ENCODE data around the gene GDF10.
A peak's percentile ranks its signal among the peaks of the same experiment; 100 is the strongest.

GDF10 gene

DNA sequence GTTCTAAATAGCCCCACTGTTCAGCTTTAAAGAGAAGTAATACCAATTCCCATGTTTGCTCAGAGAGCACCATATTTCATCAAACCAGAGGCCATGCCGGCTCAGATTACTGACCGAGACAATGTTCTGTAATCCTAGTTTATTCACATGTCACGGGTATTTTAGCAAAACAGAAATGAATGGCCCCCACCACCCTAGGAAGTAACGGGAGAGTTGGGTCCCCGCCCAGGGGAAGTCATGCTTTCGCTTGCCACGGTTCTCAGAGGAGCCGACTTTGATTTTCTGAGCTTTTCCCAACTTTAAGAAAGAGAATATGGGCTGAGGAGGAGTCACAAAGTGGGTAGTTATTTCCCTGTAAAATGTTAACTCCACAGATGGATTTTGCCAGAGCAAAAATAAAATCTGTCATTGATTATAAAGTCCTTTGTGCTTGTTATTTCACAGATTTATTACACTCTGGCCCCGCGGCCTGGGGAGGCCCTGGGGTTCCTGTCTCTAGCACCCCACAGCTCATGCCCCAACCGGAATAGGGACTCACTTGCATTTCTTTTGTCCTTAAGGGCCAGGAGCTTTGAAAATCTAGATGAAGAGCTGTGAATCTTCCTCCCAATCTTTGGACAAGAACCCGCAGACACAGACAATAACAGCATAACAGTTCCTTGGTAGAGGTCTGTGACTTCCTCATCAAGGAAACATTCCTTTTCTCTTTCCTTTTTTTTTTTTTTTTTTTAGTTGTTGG, 3.7 kb upstream of the GDF10 start:
- Histone ChIP-seq H3K4me2 (ENCODE audit: low read depth, low read length, poor library complexity, severe bottlenecking) (no peak overlapping the region), H3K27me3 (ENCODE audit: insufficient read depth, low read length, poor library complexity, severe bottlenecking) (no peaks in the 10 kb centered on the region), H3K4me3 (ENCODE audit: low read length, poor library complexity, severe bottlenecking) (no peak overlapping the region), H3F3A (ENCODE audit: low read depth) (no peaks in the 10 kb centered on the region), H3K9me3 (ENCODE audit: insufficient read depth, low read depth, low read length) (no peaks in the 10 kb centered on the region), H4K20me1 (ENCODE audit: insufficient read depth, low read length, poor library complexity, severe bottlenecking) (no peaks in the 10 kb centered on the region), H3K36me3 (ENCODE audit: insufficient read depth, low read length) (no peaks in the 10 kb centered on the region), H3K79me2 (ENCODE audit: insufficient read depth, low read length) (no peaks in the 10 kb centered on the region), H2AFZ (ENCODE audit: low read length) (no peak overlapping the region), H3K9ac (ENCODE audit: low read depth, low read length, poor library complexity, severe bottlenecking) (no peak overlapping the region), H3K4me1 (ENCODE audit: insufficient read depth, low read length, poor library complexity, severe bottlenecking) (peaks cover 10% of the 10 kb centered on the region), H3K9me2 (replicated peaks; ENCODE audit: low read depth, low read length) (no peaks in the 10 kb centered on the region)
- TF ChIP-seq, protein P1, sequence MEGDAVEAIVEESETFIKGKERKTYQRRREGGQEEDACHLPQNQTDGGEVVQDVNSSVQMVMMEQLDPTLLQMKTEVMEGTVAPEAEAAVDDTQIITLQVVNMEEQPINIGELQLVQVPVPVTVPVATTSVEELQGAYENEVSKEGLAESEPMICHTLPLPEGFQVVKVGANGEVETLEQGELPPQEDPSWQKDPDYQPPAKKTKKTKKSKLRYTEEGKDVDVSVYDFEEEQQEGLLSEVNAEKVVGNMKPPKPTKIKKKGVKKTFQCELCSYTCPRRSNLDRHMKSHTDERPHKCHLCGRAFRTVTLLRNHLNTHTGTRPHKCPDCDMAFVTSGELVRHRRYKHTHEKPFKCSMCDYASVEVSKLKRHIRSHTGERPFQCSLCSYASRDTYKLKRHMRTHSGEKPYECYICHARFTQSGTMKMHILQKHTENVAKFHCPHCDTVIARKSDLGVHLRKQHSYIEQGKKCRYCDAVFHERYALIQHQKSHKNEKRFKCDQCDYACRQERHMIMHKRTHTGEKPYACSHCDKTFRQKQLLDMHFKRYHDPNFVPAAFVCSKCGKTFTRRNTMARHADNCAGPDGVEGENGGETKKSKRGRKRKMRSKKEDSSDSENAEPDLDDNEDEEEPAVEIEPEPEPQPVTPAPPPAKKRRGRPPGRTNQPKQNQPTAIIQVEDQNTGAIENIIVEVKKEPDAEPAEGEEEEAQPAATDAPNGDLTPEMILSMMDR (conservative IDR thresholded peaks at IDR 0.05; ENCODE audit: low read length): no peak
- TF ChIP-seq EZH2phosphoT487 (IDR thresholded peaks at IDR 0.05; ENCODE audit: borderline replicate concordance): no peak

DNA sequence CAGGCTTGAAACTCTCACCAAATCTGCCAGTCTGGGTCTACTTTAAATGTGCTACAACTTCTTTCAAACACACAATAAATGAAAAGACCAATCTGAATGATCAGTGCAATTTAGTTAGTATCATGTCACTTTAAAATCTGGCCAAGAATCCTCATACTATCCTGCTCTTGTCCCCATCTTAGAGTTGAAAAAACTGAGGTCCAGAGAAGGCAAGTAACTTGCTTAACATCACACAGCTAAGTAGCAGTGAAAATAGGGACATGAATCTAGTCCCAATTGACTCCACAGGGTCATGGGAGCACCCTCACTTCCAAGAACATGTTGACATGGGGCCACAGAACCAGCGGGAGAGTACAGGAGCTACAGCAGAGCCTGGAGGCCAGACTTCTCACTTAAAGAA, 3.1 kb upstream of the GDF10 start:
- no peak for TF ChIP-seq EZH2phosphoT487 (IDR thresholded peaks at IDR 0.05; ENCODE audit: borderline replicate concordance)
- TF ChIP-seq, protein P1 (conservative IDR thresholded peaks at IDR 0.05; ENCODE audit: low read length): no peak
- Histone ChIP-seq H3K4me1 (ENCODE audit: insufficient read depth, low read length, poor library complexity, severe bottlenecking) (peaks cover 16% of the 10 kb centered on the region), H2AFZ (ENCODE audit: low read length) (peak overlapping the region; percentile 72), H3K79me2 (ENCODE audit: insufficient read depth, low read length) (no peaks in the 10 kb centered on the region), H3K9ac (ENCODE audit: low read depth, low read length, poor library complexity, severe bottlenecking) (peak overlapping the region; percentile 19), H3K9me3 (ENCODE audit: insufficient read depth, low read depth, low read length) (no peaks in the 10 kb centered on the region), H3K4me2 (ENCODE audit: low read depth, low read length, poor library complexity, severe bottlenecking) (no peak overlapping the region), H3K9me2 (replicated peaks; ENCODE audit: low read depth, low read length) (no peaks in the 10 kb centered on the region), H3F3A (ENCODE audit: low read depth) (no peaks in the 10 kb centered on the region), H3K36me3 (ENCODE audit: insufficient read depth, low read length) (no peaks in the 10 kb centered on the region), H3K4me3 (ENCODE audit: low read length, poor library complexity, severe bottlenecking) (no peak overlapping the region), H4K20me1 (ENCODE audit: insufficient read depth, low read length, poor library complexity, severe bottlenecking) (no peaks in the 10 kb centered on the region), H3K27me3 (ENCODE audit: insufficient read depth, low read length, poor library complexity, severe bottlenecking) (no peaks in the 10 kb centered on the region)

DNA sequence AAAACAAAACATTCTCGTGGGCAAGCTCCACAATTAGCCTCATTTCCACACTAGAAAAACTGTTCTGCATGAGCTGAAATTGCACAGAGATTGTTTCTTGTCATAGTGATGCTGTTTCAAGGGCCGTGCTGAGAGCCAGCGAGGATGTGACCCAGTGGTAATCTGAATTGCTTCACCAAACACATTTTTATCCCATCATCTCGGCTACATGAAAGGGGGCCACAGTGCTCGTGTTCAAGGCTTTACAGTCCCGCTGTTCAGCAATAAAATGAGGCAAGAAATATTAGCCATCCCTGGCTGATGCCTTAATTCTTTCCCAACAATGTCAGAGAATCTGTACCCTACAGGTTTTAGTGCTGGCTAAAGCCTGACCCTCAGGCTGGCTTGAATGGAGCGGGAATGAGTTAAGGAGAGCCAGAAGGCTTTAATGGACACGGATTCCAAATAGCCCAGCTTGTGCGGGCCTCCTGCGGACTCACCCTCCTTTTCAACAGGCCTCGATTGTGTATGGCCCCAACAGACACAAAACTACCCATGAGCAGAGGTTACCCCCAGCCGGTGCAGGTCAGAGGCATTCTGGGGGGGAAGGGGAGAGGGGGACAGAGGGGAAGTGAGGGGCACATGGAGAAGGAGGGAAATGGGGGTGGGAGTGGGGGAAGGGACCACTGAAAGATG, 2.0 kb upstream of the GDF10 start:
- no peaks in the 10 kb centered on the region for H4K20me1 ChIP-seq (ENCODE audit: insufficient read depth, low read length, poor library complexity, severe bottlenecking)
- H3F3A ChIP-seq (ENCODE audit: low read depth): no peaks in the 10 kb centered on the region
- no peaks in the 10 kb centered on the region for H3K36me3 ChIP-seq (ENCODE audit: insufficient read depth, low read length)
- no peaks in the 10 kb centered on the region for H3K9me3 ChIP-seq (ENCODE audit: insufficient read depth, low read depth, low read length)
- no peaks in the 10 kb centered on the region for H3K27me3 ChIP-seq (ENCODE audit: insufficient read depth, low read length, poor library complexity, severe bottlenecking)
- no peaks in the 10 kb centered on the region for H3K79me2 ChIP-seq (ENCODE audit: insufficient read depth, low read length)
- TF ChIP-seq, protein P1 (conservative IDR thresholded peaks at IDR 0.05; ENCODE audit: low read length): no peak
- TF ChIP-seq EZH2phosphoT487 (IDR thresholded peaks at IDR 0.05; ENCODE audit: borderline replicate concordance): no peak
- H3K4me3 ChIP-seq (ENCODE audit: low read length, poor library complexity, severe bottlenecking): no peak overlapping the region
- no peaks in the 10 kb centered on the region for H3K9me2 ChIP-seq (replicated peaks; ENCODE audit: low read depth, low read length)
- peak overlapping the region; percentile 72 for H2AFZ ChIP-seq (ENCODE audit: low read length)
- H3K9ac ChIP-seq (ENCODE audit: low read depth, low read length, poor library complexity, severe bottlenecking): no peak overlapping the region
- peaks cover 27% of the 10 kb centered on the region for H3K4me1 ChIP-seq (ENCODE audit: insufficient read depth, low read length, poor library complexity, severe bottlenecking)
- H3K4me2 ChIP-seq (ENCODE audit: low read depth, low read length, poor library complexity, severe bottlenecking): no peak overlapping the region
